NT2/D1 (cell line): ENCODE measurements around the gene NSUN6.
"Not testable (repeated sequence)": the region's sequence is repeated elsewhere in the genome, so short reads cannot be mapped to it uniquely, and the experiment has no call there.

Experiments used
- DNase-seq: peaks from one replicate; pipeline ENCODE4 v3.0.0-alpha.2; 2011; ENCODE audit warnings: low read depth, low spot score
- H3K27me3 ChIP-seq: 2 replicates; pipeline ENCODE4 v1.6.0; 2011; ENCODE audit warnings: mild to moderate bottlenecking; ENCODE audit not compliant: insufficient read length, insufficient read depth
- H3K36me3 ChIP-seq: 2 replicates; pipeline ENCODE4 v1.6.1; 2011; ENCODE audit warnings: mild to moderate bottlenecking, low read length, mixed read lengths; ENCODE audit not compliant: insufficient read depth, insufficient read length
- H3K4me1 ChIP-seq: 2 replicates; pipeline ENCODE4 v1.5.1; 2011; ENCODE audit not compliant: insufficient read depth, insufficient read length
- H3K4me3 ChIP-seq: 2 replicates; pipeline ENCODE4 v1.5.1; 2011; ENCODE audit warnings: low read depth; ENCODE audit not compliant: insufficient read length
- H3K9ac ChIP-seq: 2 replicates; pipeline ENCODE4 v1.6.0; 2011; ENCODE audit warnings: low read depth; ENCODE audit not compliant: insufficient read length
- H3K9me3 ChIP-seq: 2 replicates; pipeline ENCODE4 v1.5.1; 2011; ENCODE audit warnings: mild to moderate bottlenecking, low read length; ENCODE audit not compliant: insufficient read depth
- SUZ12 ChIP-seq: IDR thresholded peaks from 2 replicates; pipeline ENCODE4 v1.6.1; 2011; ENCODE audit not compliant: insufficient read length, insufficient read depth; ENCODE audit errors: extremely low read depth
- YY1 ChIP-seq: IDR thresholded peaks from 2 replicates; pipeline ENCODE4 v1.6.1; 2011; ENCODE audit not compliant: insufficient read length, insufficient read depth
- ZNF274 ChIP-seq: IDR thresholded peaks from 2 replicates; pipeline ENCODE4 v1.6.1; 2011; ENCODE audit warnings: mild to moderate bottlenecking, low read depth, low read length

The NSUN6 gene

DNA sequence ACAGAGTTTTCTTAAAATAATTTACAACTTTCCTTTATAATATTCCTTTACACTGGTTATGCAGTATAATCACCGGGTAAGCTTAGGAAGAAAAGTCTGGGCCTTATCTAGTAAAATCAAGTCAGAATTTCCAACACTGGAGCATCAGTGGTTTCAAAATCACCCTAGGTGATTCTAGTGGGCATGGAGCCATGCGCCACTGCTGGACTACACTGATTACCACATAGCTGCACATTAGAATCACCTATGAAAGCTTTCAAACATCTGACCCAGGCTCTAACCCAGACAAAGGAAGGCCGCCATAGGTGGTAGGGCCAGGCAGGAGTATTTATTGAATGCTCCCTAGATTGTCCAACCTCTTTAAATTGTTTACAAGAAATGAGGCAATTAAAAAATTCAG is 52.0 kb downstream of the NSUN6 start:
- peaks cover 4% of the 10 kb centered on the region for H3K36me3 ChIP-seq
- no peak overlapping the region for H3K9ac ChIP-seq
- H3K9me3 ChIP-seq, result no peaks in the 10 kb centered on the region
- no peaks in the 10 kb centered on the region for H3K4me1 ChIP-seq
- H3K4me3 ChIP-seq, result no peak overlapping the region
- no peaks in the 10 kb centered on the region for H3K27me3 ChIP-seq
- TF ChIP-seq ZNF274, result no peak
- no peak for TF ChIP-seq SUZ12
- TF ChIP-seq YY1, result no peak
- no peak for DNase-seq

DNA sequence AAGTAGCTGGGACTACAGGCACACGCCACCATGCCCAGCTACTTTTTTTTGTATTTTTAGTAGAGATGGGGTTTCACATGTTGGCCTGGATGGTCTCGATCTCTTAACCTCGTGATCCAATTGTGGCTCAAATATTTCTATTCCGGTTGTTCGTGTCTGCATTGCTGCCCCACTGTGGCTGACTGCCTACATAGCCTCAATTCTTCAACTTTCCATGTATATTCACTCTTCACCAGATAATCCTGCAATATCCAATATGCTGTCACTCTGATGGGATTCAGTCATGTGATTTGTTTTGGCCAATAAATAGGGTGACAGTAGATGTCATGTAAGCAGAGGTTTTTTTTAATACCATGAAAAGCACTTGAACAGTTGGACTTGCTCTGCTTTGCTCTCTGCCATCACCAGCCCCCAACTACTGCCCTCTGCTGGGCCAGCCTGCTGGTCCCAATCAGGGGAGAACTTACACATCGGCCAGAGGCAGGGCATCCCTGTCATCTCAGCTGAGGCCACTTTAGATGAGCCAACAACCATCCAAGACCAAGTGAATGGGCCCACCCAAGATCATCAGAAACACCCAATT is 56.7 kb downstream of the NSUN6 start:
- H3K9me3 ChIP-seq, result no peaks in the 10 kb centered on the region
- peaks cover 4% of the 10 kb centered on the region for H3K36me3 ChIP-seq
- H3K4me3 ChIP-seq, result no peak overlapping the region
- no peaks in the 10 kb centered on the region for H3K27me3 ChIP-seq
- H3K4me1 ChIP-seq, result no peaks in the 10 kb centered on the region
- TF ChIP-seq ZNF274 (no peak), SUZ12 (no peak), YY1 (no peak)
- H3K9ac ChIP-seq, result no peak overlapping the region
- DNase-seq, result no peak

DNA sequence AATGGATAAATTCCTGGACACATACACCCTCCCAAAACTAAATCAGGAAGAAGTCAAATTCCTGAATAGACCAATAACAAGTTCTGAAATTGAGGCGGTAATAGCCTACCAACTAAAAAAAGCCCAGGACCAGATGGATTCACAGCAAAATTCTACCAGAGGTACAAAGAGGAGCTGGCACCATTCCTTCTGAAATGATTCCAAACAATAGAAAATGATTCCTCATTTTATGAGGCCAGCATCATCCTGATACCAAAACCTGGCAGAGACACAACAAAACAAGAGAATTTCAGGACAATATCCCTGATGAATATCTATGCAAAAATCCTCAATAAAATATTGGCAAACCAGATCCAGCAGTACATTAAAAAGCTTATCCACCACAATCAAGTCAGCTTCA is 60.2 kb downstream of the NSUN6 start:
- not testable (repeated sequence) for H3K9me3 ChIP-seq, H3K4me1 ChIP-seq, H3K27me3 ChIP-seq, DNase-seq, H3K9ac ChIP-seq, H3K4me3 ChIP-seq
- H3K36me3 ChIP-seq, result peaks cover 12% of the 10 kb centered on the region

DNA sequence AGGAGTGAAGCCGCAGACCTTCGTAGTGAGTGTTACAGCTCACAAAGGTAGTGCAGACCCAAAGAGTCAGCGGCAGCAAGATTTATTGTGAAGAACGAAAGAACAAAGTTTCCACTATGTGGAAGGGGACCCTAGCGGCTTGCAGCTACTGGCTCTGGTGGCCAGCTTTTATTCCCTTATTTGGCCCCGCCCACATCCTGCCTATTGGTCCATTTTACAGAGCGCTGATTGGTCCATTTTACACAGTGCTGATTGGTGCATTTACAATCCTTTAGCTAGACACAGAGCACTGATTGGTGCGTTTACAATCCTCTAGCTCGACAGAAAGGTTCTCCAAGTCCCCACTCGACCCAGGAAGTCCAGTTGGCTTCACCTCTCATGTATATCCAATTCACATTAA is 64.8 kb downstream of the NSUN6 start:
- DNase-seq, H3K4me1 ChIP-seq, H3K36me3 ChIP-seq, H3K27me3 ChIP-seq, H3K9me3 ChIP-seq, H3K9ac ChIP-seq, H3K4me3 ChIP-seq: not testable (repeated sequence)

DNA sequence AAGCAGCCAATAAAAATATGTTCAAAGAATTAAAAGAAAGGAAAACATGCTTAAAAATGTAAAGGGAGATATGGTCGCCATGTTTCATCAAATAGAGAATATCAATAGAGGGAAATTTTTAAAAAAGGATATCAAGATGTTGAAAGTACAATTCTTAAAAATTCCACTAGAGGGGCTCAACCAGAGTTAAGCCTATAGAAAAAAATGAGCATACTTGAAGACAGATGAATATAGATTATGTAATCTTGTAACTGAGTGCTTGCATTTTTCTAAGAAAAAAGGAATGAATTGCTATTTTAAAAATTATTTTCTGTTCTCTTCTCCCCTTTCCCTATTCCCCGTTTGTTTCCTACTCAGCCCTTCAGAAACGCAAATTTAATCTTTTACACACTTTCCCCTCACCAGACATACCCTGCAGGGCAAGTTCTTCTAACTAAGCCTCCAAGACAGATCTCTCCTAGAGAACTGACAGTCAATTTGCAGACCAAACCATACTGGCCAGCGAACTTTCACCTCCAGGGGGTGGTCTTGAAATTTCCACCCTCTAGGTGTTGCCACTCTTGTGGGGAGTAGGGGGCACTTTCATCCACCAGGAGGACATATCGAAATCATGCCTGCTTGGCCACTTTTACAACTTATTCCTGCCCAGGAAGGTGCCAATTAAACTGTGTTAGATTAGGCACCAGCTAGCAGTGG is 67.7 kb downstream of the NSUN6 start:
- H3K36me3 ChIP-seq, result peaks cover 19% of the 10 kb centered on the region
- no peak for DNase-seq
- peaks cover 8% of the 10 kb centered on the region; the same call in 1 of the 2 replicates for H3K9me3 ChIP-seq
- no peaks in the 10 kb centered on the region for H3K4me1 ChIP-seq
- H3K4me3 ChIP-seq, result no peak overlapping the region
- no peak for TF ChIP-seq ZNF274
- no peak for TF ChIP-seq YY1
- TF ChIP-seq SUZ12, result no peak
- H3K9ac ChIP-seq, result no peak overlapping the region
- H3K27me3 ChIP-seq, result no peaks in the 10 kb centered on the region

DNA sequence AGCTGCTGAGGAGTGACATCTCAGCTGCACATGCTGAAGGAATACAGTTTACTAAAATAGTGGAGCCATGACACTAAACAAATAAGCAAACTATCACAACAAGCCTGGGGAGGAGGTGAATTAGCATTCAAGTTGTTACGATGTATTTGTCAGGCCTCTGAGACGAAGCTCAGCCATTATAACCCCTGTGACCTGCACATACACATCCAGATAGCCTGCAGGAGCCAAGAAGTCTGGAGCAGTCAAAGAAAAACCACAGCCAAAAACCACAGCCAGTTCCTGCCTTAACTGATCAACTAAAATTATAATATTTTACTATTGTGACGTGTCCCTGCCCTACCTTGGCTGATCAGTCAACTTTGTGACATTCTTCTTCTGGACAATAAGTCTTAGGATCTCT is 68.6 kb downstream of the NSUN6 start:
- peaks cover 17% of the 10 kb centered on the region for H3K9me3 ChIP-seq
- no peaks in the 10 kb centered on the region for H3K27me3 ChIP-seq
- H3K36me3 ChIP-seq, result peaks cover 15% of the 10 kb centered on the region
- no peak for DNase-seq
- TF ChIP-seq ZNF274 (no peak), SUZ12 (no peak), YY1 (no peak)
- H3K9ac ChIP-seq, result no peak overlapping the region
- no peak overlapping the region for H3K4me3 ChIP-seq
- H3K4me1 ChIP-seq, result no peaks in the 10 kb centered on the region

DNA sequence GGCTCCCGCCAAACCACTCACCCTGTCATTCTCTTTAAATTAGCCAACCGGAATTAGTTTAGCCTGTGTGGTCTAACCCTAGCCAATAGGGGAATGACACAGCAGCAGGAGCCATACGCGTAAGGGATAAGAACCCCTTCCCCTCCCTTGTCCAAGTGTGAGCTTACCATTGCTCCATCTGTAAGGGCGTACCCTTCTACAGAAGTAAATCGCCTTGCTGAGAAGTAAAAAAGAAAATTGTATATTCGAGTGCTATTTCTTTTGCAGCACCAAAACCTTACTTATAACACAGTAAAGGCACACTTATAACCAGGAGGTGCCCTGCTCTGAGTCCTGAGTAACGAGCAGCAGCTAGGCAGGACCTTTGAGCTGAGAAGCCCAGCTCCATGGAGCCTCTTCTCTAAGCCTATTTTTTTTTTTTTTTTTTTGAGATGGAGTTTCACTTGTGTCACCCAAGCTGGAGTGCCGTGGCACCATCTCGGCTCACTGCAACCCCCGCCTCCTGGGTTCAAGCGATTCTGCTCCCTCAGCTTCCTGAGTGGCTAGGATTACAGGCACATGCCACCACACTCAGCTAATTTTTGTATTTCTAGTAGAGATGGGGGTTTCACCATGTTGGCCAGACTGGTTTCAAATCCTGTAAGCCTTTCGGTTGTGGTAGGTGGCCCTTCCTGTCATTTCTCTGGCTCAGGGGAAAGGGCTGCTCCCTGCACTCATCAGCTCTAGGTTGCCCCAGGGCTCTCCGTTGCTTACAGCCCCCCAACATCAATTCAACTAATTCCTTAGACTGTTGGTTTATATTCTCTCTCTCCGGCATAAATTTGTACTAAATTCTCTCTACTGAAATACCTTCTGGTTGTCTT is 73.3 kb downstream of the NSUN6 start:
- no peak for DNase-seq
- peaks cover 15% of the 10 kb centered on the region for H3K36me3 ChIP-seq

More for the DNA sequence above, 73.3 kb downstream of the NSUN6 start:
- no peaks in the 10 kb centered on the region for H3K4me1 ChIP-seq
- TF ChIP-seq YY1 (no peak), ZNF274 (no peak), SUZ12 (no peak)
- no peaks in the 10 kb centered on the region for H3K27me3 ChIP-seq
- H3K4me3 ChIP-seq, result no peak overlapping the region
- peaks cover 33% of the 10 kb centered on the region for H3K9me3 ChIP-seq
- H3K9ac ChIP-seq, result no peak overlapping the region
